ENCODE results near the gene KLHL26.

KLHL26 gene

DNA sequence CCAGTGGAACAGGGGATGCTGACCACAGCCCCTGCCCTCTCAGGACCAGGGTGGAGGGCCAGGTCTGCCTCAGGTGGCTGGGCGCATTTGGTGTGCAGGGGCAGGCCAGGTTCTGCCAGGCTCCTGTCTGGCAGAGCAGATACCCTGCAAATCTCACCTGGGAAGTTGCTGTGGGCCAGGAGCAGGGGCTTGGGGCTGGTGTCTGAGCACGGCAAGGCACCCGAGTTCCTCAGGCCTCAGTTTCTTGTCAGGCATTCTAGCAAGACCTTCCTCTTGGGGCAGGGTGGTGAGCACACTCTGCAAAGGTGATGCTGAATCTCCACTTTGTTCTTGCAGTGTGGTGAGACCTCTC, 47.8 kb downstream of the KLHL26 start:
- no peak for DNase-seq (ENCODE audit: low read depth in 2 of 3, low spot score in 1 of 3)

- no peak for DNase-seq (ENCODE audit: low read depth in 2 of 3, low spot score in 1 of 3)
Observed at GRCh38 chr19:18685597-18686190, 48.9 kb downstream of the KLHL26 start.

- DNase-seq (ENCODE audit: low read depth in 2 of 3, low spot score in 1 of 3), result no peak
Observed at GRCh38 chr19:18687740-18688465, 51.1 kb downstream of the KLHL26 start.

DNA sequence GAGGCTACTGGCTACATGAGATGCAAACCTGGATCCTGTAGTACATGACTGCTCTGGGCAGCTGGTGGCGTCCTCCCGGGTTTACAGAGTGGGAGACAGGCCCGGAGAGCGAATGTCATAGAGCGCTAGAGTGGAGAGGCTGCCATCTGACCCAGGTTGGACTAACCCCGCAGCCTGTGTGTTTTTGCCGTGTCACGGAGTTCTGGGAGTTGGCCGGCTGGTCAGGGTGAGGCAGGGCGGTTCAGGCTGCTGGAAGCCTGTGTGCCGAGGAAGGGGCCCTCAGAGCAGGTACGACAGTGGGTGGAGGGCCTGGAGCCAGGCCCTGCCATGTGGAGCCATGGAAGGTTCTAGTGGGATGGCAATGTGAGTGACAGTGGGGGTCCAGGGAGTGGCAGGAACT, 59.2 kb downstream of the KLHL26 start:
- DNase-seq (ENCODE audit: low read depth in 2 of 3, low spot score in 1 of 3), result no peak

- DNase-seq (ENCODE audit: low read depth in 2 of 3, low spot score in 1 of 3), result no peak
Observed at GRCh38 chr19:18697680-18698079, 60.9 kb downstream of the KLHL26 start.

- no peak for DNase-seq (ENCODE audit: low read depth in 2 of 3, low spot score in 1 of 3)
Observed at GRCh38 chr19:18698321-18699167, 61.7 kb downstream of the KLHL26 start.

GRCh38 chr19:18699403-18700054, 62.7 kb downstream of the KLHL26 start:
- DNase-seq (ENCODE audit: low read depth in 2 of 3, low spot score in 1 of 3), result no peak

- DNase-seq (ENCODE audit: low read depth in 2 of 3, low spot score in 1 of 3), result peak in 2 of 3 donors; percentile 41 to 58
Observed at GRCh38 chr19:18700501-18701249, 63.8 kb downstream of the KLHL26 start.

- DNase-seq (ENCODE audit: low read depth in 2 of 3, low spot score in 1 of 3), result no peak
Observed at GRCh38 chr19:18701250-18701608, 64.4 kb downstream of the KLHL26 start.

DNA sequence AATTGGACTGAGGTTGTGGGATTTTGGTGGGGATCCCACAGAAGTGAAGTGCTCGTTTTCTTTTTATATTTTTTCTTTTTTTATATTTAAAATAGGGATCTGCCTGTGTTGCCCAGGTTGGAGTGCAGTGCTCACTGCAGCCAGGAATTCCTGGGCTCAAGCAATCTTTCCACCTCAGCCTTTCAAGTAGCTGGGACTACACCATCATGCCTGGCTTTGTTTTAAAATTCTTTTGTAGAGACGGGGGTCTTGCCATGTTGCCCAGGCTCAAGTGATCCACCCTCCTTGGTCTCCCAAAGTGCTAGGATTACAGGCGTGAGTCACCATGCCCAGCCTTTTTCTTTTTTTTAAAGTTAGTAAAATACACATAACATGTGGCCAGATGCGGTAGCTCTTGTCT, 67.2 kb downstream of the KLHL26 start:
- DNase-seq (ENCODE audit: low read depth in 2 of 3, low spot score in 1 of 3), result no peak

DNA sequence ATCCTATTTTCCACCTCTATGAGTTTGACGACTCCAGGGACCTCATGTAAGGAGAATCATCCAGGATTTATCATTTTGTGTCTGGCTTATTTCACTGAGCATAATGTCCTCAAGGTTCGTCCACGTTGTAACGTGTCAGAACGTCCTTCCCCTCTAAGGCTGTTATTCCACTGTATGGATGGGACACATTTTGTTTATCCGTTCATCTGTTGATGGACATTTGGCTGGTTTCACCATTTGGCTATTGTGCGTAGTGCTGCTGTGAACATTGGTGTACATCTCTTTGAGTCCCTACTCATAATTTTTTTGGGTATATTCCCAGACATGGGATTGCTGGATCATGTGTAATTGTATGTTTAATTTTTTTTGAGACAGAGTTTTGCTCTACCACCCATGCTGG, 68.1 kb downstream of the KLHL26 start:
- DNase-seq (ENCODE audit: low read depth in 2 of 3, low spot score in 1 of 3), result no peak

- DNase-seq (ENCODE audit: low read depth in 2 of 3, low spot score in 1 of 3), result no peak
Observed at GRCh38 chr19:18708452-18709231, 71.8 kb downstream of the KLHL26 start.

DNA sequence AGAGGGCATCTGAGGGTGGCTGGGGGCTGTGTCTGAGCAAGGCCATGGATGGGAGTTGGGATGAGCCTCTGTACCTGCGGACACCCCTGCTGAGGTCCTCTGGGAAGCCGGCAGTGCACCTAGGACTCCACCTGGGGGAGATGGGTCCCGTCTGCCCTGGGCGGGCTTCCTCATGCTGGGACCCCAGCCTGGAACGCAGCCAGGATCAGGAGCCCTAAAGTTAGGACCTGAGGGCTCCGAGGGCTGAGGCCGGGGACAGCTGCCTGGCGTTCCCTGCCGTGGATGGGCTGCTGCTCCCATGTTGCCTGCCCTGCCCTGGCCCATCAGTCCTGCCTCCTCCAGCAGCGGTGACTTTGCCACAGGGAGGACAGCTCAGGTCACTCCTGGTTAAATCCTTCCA, 72.7 kb downstream of the KLHL26 start:
- DNase-seq (ENCODE audit: low read depth in 2 of 3, low spot score in 1 of 3), result no peak

- no peak for DNase-seq (ENCODE audit: low read depth in 2 of 3, low spot score in 1 of 3)
Observed at GRCh38 chr19:18710186-18710585, 73.4 kb downstream of the KLHL26 start.

GRCh38 chr19:18710996-18711751, 74.3 kb downstream of the KLHL26 start:
- no peak for DNase-seq (ENCODE audit: low read depth in 2 of 3, low spot score in 1 of 3)

- DNase-seq (ENCODE audit: low read depth in 2 of 3, low spot score in 1 of 3), result no peak
Observed at GRCh38 chr19:18711893-18712292, 75.1 kb downstream of the KLHL26 start.

DNA sequence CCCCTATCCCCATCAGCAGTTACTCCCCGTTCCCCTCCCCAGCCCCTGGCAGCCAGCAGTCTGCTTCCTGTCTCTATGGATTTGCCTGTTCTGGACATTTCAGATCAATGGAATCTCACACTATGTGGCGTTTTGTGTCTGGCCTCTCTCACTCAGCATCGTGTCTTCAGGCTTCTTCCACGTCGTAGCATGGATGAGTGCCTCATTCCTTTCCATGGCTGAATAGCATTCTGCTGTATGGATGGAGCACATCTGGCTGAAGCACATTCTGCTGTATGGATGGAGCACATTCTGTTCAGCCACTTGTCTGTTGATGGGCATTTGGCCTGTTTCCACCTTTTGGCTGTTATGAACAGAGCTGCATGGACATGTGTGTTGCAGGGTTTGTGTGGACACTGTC, 76.2 kb downstream of the KLHL26 start:
- DNase-seq (ENCODE audit: low read depth in 2 of 3, low spot score in 1 of 3), result no peak

DNA sequence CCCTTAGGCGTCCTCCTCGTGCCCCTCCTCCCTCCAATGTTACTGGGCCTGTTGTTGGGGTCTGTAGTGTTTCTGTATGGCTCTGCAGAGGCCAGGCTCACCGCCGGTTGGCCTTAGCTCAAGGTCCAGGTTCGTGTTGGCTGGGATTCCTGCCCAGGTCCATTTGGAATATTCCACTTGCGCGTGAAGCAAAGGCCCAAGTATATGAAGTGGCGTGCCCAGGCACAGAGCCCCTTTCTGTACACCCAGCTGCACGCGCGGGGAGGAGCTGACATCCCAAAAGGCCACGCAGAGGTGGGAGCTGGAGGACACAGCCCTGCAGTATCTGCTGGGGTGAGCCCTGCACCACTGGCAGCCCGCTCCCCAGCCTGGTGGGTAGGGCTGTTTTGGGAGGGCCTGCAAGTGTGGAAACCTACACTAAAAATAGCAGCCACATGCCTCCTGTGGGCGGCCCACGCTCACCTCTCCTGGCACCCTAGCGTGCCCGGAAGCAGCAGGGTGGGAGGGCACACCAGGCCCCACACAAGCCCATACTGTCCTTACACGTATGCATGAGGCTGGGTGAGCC, 76.8 kb downstream of the KLHL26 start:
- DNase-seq (ENCODE audit: low read depth in 2 of 3, low spot score in 1 of 3), result no peak

DNA sequence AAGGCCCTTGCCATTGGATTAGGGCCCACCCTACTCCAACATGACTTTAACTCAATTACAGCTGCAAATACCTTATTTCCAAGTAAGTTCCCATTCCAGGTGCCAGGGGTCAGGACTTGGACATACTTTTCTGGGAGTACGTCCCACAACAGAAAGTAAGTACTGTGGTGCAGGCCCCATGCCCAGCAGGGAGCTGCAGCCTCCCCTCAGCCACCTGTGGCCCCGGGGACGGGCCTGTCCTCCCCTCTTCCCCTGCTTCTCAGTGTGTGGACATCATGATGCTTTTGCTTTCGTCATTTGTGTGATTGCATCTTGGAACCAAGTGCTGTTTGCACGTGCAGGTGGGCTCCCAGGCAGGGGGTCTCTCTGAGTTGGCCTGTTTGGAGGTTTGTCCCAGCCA, 78.6 kb downstream of the KLHL26 start:
- DNase-seq (ENCODE audit: low read depth in 2 of 3, low spot score in 1 of 3), result no peak

All from stimulated activated CD4-positive, alpha-beta T cell treated with anti-CD3 and anti-CD28 coated beads, Interleukin-12 subunit alpha, Interleukin-12 subunit beta, amount 100 ng/mL, for 48 hours (primary cell).